ENCODE results near the gene ESPNL. TPM values are rescaled to one million over a fixed set of nuclear protein-coding genes. Genes with fewer than 3 reads are reported as not detected.

Gene ESPNL
- total and polyA plus RNA-seq, 9 donors = 0.11 to 12.9 (median 0.61) TPM

DNA sequence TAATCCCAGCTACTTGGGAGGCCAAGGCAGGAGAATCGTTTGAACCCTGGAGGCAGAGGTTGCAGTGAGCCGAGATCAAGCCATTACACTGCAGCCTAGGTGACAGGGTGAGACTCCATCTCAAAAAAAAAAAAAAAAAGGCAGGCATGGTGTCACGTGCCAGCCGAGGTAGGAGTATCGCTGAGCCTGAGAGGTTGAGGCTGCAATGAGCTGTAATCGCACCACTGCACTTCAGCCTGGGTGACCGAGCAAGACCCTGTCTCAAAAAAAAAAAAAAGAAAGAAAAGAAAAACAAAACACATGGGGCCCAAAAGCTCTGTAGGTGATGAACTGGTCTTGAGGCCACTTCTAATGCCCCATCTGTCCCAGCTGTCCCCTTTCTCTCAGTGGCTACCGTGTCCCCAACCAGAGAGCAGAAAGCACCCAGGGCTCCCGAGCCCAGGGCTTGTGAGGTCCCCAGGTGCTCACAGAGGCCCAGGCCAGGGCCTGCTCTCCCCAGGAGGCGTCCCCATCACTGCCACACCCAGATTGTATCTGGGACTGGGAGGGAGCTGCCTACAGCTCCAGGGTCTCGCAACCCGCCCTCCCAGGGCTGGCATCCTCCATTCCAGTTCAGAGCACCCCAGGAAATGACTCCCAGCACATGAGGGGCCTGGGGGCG is 46.9 kb downstream of the ESPNL start:
- intact Hi-C loops (cut with DNase I) = no loop called here
- no peak for DNase-seq
- TF ChIP-seq, protein P1, sequence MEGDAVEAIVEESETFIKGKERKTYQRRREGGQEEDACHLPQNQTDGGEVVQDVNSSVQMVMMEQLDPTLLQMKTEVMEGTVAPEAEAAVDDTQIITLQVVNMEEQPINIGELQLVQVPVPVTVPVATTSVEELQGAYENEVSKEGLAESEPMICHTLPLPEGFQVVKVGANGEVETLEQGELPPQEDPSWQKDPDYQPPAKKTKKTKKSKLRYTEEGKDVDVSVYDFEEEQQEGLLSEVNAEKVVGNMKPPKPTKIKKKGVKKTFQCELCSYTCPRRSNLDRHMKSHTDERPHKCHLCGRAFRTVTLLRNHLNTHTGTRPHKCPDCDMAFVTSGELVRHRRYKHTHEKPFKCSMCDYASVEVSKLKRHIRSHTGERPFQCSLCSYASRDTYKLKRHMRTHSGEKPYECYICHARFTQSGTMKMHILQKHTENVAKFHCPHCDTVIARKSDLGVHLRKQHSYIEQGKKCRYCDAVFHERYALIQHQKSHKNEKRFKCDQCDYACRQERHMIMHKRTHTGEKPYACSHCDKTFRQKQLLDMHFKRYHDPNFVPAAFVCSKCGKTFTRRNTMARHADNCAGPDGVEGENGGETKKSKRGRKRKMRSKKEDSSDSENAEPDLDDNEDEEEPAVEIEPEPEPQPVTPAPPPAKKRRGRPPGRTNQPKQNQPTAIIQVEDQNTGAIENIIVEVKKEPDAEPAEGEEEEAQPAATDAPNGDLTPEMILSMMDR (IDR thresholded peaks at IDR 0.05) = no peak
- TF ChIP-seq POLR2A (IDR thresholded peaks at IDR 0.05) (no peak), EP300 (IDR thresholded peaks at IDR 0.05) (no peak)

DNA sequence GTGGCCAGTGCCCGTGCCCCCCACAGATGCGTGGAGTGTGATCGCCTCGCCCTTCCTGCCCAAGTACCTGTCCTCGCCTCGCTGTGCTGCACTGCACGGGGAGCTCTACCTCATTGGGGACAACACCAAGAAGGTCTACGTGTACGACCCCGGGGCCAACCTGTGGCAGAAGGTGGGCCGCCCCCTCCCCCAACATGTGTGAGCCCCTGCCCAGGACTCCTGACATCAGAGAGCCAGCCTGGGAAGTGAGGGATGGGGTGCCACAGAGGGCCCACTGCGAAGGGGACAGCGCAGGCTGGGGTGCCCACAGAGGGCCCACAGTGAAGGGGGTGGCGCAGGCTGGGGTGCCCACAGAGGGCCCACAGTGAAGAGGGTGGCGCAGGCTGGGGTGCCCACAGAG is 48.8 kb downstream of the ESPNL start:
- H3K4me3 ChIP-seq = no peak overlapping the region
- no peaks in the 10 kb centered on the region for H3K36me3 ChIP-seq
- H3K4me1 ChIP-seq (ENCODE audit: insufficient read depth) = no peaks in the 10 kb centered on the region
- 92 to 95% (median 95%) methylated on average over 15 of the region's 15 CpGs for WGBS, 3 donors
- no peak for TF ChIP-seq EP300 (IDR thresholded peaks at IDR 0.05)
- TF ChIP-seq, protein P1 (IDR thresholded peaks at IDR 0.05) = no peak
- no peak for TF ChIP-seq POLR2A (IDR thresholded peaks at IDR 0.05)
- intact Hi-C loops (cut with DNase I) = no loop called here
- no peak overlapping the region for H3K27ac ChIP-seq
- no peaks in the 10 kb centered on the region for H3K27me3 ChIP-seq
- no peak for DNase-seq
- H3K9me3 ChIP-seq = no peaks in the 10 kb centered on the region

More for the DNA sequence above, 46.9 kb downstream of the ESPNL start:
- H3K27ac ChIP-seq = no peak overlapping the region
- H3K9me3 ChIP-seq = no peaks in the 10 kb centered on the region
- no peak overlapping the region for H3K4me3 ChIP-seq
- no peaks in the 10 kb centered on the region for H3K4me1 ChIP-seq (ENCODE audit: insufficient read depth)
- H3K36me3 ChIP-seq = no peaks in the 10 kb centered on the region
- WGBS, 3 donors = 85 to 91% (median 89%) methylated on average over 13 of the region's 13 CpGs
- H3K27me3 ChIP-seq = no peaks in the 10 kb centered on the region

DNA sequence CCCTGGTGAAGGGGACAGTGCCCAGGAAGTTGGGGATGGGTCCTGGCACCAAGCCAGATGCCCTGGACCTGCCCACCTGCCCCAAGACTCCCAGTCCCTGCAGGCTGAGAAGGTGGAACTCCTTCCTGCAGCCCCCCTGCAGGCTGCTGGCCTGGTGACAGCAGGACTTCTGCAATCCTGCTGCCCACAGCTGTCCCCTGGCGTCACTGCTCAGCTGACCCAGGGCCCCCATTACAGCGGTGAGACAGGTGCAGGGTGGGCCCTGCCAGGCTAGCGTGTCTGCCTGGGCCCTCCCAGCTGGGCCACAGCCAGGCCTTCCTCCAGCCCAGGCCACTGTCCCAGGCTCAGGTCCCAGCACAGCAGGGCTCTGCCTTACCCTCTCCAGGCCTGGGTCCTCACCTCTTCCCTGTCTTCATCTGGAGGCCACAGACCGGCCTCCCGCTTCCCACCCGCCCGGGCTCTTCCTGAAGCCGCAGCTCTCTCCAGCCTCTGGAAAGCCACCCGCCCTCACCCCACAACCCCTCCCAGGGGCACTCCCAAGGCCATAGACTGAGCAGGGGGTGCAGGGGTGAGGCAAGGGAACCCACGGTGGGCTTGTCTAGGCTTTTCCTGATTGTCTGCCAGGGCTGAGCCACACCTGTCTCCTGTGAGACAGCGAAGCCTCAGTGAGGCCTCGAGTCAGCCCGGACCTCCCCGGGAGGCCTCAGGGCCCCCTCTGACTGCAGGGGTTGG is 49.9 kb downstream of the ESPNL start:
- H3K27ac ChIP-seq = no peak overlapping the region
- H3K9me3 ChIP-seq = no peaks in the 10 kb centered on the region
- WGBS, 3 donors = 75 to 84% (median 80%) methylated on average over 13 to 14 of the region's 14 CpGs
- no peaks in the 10 kb centered on the region for H3K4me1 ChIP-seq (ENCODE audit: insufficient read depth)
- H3K4me3 ChIP-seq = no peak overlapping the region
- no peaks in the 10 kb centered on the region for H3K27me3 ChIP-seq
- intact Hi-C loops (cut with DNase I) = no loop called here
- TF ChIP-seq POLR2A (IDR thresholded peaks at IDR 0.05) (no peak), EP300 (IDR thresholded peaks at IDR 0.05) (no peak)
- TF ChIP-seq, protein P1 (IDR thresholded peaks at IDR 0.05) = no peak
- H3K36me3 ChIP-seq = no peaks in the 10 kb centered on the region
- no peak for DNase-seq

DNA sequence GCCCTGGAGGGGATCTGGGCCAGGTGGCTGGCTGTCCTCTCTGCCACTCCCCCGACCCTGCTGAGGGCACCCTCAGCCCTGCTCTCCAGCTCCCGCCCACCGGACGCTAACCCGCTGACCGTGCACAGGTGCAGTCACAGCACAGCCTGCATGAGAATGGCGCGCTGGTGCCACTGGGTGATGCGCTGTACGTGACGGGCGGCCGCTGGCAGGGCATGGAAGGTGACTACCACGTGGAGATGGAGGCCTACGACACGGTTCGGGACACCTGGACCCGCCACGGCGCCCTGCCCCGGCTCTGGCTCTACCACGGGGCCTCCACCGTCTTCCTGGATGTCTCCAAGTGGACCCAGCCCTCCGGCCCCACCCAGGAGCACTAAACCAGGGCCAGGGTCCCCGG is 50.5 kb downstream of the ESPNL start:
- 91 to 93% (median 92%) methylated on average over 25 of the region's 25 CpGs for WGBS, 3 donors
- Histone ChIP-seq H3K4me3 (no peak overlapping the region), H3K9me3 (no peaks in the 10 kb centered on the region), H3K4me1 (ENCODE audit: insufficient read depth) (no peaks in the 10 kb centered on the region), H3K27me3 (no peaks in the 10 kb centered on the region), H3K27ac (no peak overlapping the region), H3K36me3 (no peaks in the 10 kb centered on the region)
- intact Hi-C loops (cut with DNase I) = no loop called here
- DNase-seq = no peak
- TF ChIP-seq POLR2A (IDR thresholded peaks at IDR 0.05) = no peak
- no peak for TF ChIP-seq EP300 (IDR thresholded peaks at IDR 0.05)
- TF ChIP-seq, protein P1 (IDR thresholded peaks at IDR 0.05) = no peak
